Raji (cell line): ENCODE results near the gene NCOA6.

ENCODE experiments used
- POLR2A ChIP-seq: IDR thresholded peaks from 2 replicates; pipeline ENCODE4 v1.6.1; 2011; ENCODE audit warnings: low read depth, low read length, control low read depth; ENCODE audit not compliant: insufficient read depth

The NCOA6 gene

GRCh38 chr20:34825530-34826362 is at the start of gene NCOA6:
NCOA6 (minus strand) TSS chr20:34825651; CDS start chr20:34782355, 43,296 bp downstream.
- peak; percentile 97 for TF ChIP-seq POLR2A

- no peak for TF ChIP-seq POLR2A
These were observed 48.7 kb upstream of the NCOA6 start for GRCh38 chr20:34874094-34874654.

- TF ChIP-seq POLR2A, result no peak
These were observed 48.2 kb upstream of the NCOA6 start for GRCh38 chr20:34873583-34874093.

GRCh38 chr20:34872622-34873224 is 47.3 kb upstream of the NCOA6 start, which contains the start of gene GGT7:
GGT7 (minus strand) TSS chr20:34872856; CDS start chr20:34872815, 41 bp downstream.
- no peak for TF ChIP-seq POLR2A

- TF ChIP-seq POLR2A, result no peak
These were observed 46.6 kb upstream of the NCOA6 start for GRCh38 chr20:34871966-34872621.

GRCh38 chr20:34871320-34871926 is 46.0 kb upstream of the NCOA6 start:
- TF ChIP-seq POLR2A, result no peak

- TF ChIP-seq POLR2A, result no peak
These were observed 38.8 kb upstream of the NCOA6 start for GRCh38 chr20:34864216-34864615.

- no peak for TF ChIP-seq POLR2A
These were observed 38.0 kb upstream of the NCOA6 start for GRCh38 chr20:34863421-34863965.

- TF ChIP-seq POLR2A, result no peak
These were observed 37.3 kb upstream of the NCOA6 start for GRCh38 chr20:34862724-34863123.

- no peak for TF ChIP-seq POLR2A
These were observed 36.1 kb upstream of the NCOA6 start for GRCh38 chr20:34861386-34862084.

- no peak for TF ChIP-seq POLR2A
These were observed 34.5 kb upstream of the NCOA6 start for GRCh38 chr20:34859826-34860545.

- no peak for TF ChIP-seq POLR2A
These were observed 33.9 kb upstream of the NCOA6 start for GRCh38 chr20:34859367-34859766.

GRCh38 chr20:34852298-34852697 is 26.8 kb upstream of the NCOA6 start:
- TF ChIP-seq POLR2A, result no peak
